ENCODE results near the gene SH3TC1. TPM values are rescaled to one million over a fixed set of nuclear protein-coding genes. Genes with fewer than 3 reads are reported as not detected.

SH3TC1 gene
- total RNA-seq, 1 donor from 2014 or later: 23.2 TPM

DNA sequence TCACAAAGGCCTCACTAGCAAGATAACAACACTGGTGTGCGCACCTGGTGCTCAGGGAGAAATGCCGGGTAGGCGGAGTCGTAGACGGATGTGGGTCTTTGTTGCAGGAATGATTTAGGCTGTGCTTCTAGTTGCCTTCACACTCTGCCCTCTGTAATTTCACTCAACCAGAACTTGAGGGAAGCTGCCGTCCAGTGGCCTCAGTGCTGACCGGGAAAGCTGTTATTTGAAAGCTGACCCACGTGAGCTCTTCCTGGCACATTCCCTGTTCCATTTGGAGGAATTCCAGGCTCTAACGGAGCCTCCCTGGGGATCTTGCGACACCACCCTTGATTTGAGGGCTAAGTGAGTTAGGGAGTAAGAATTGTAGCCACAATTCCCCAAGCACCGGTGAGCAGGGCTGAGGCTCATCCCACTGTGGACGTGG, 15.9 kb downstream of the SH3TC1 start:
- no peak for TF ChIP-seq CTCF (IDR thresholded peaks at IDR 0.05; ENCODE audit: unreplicated experiment)
- Mint-ChIP-seq H3K36me3 (peaks cover 4% of the 10 kb centered on the region), H3K4me1 (peaks cover 9% of the 10 kb centered on the region), H3K4me3 (no peak overlapping the region), H3K27me3 (ENCODE audit: low read depth) (no peaks in the 10 kb centered on the region), H3K27ac (no peak overlapping the region), H3K9me3 (no peaks in the 10 kb centered on the region)
- DNase-seq (ENCODE audit: low spot score in 2 of 2, unreplicated experiment in 2 of 2): no peak

GRCh38 chr4:8215641-8216442, 16.8 kb downstream of the SH3TC1 start:
- Mint-ChIP-seq H3K36me3 (peaks cover 12% of the 10 kb centered on the region), H3K4me1 (peaks cover 9% of the 10 kb centered on the region), H3K27ac (no peak overlapping the region), H3K9me3 (no peaks in the 10 kb centered on the region), H3K27me3 (ENCODE audit: low read depth) (no peaks in the 10 kb centered on the region), H3K4me3 (no peak overlapping the region)
- TF ChIP-seq CTCF (IDR thresholded peaks at IDR 0.05; ENCODE audit: unreplicated experiment): no peak
- no peak for DNase-seq (ENCODE audit: low spot score in 2 of 2, unreplicated experiment in 2 of 2)

GRCh38 chr4:8216443-8217245, 17.6 kb downstream of the SH3TC1 start:
- no peak for TF ChIP-seq CTCF (IDR thresholded peaks at IDR 0.05; ENCODE audit: unreplicated experiment)
- Mint-ChIP-seq H3K4me1 (peaks cover 10% of the 10 kb centered on the region), H3K27me3 (ENCODE audit: low read depth) (no peaks in the 10 kb centered on the region), H3K4me3 (no peak overlapping the region), H3K27ac (no peak overlapping the region), H3K36me3 (peaks cover 12% of the 10 kb centered on the region), H3K9me3 (no peaks in the 10 kb centered on the region)
- DNase-seq (ENCODE audit: low spot score in 2 of 2, unreplicated experiment in 2 of 2): no peak

DNA sequence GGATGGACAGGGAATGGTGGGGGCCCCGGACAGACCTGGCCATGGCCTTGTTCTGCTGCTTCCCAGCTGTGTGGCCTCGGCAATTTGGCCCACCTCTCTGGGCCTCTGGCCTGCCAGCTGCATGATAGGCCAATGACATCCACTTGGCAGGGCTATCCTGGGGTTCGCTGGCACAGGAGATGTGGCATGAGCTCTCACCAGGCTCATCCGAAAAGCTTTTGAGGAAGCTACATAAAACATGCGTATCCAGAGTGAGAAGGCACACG, 18.1 kb downstream of the SH3TC1 start:
- Mint-ChIP-seq H3K4me1 (peaks cover 14% of the 10 kb centered on the region), H3K9me3 (no peaks in the 10 kb centered on the region), H3K4me3 (no peak overlapping the region), H3K27me3 (ENCODE audit: low read depth) (no peaks in the 10 kb centered on the region), H3K36me3 (peaks cover 12% of the 10 kb centered on the region), H3K27ac (no peak overlapping the region)
- DNase-seq (ENCODE audit: low spot score in 2 of 2, unreplicated experiment in 2 of 2): no peak
- no peak for TF ChIP-seq CTCF (IDR thresholded peaks at IDR 0.05; ENCODE audit: unreplicated experiment)

- Mint-ChIP-seq H3K4me1 (peaks cover 17% of the 10 kb centered on the region), H3K27me3 (ENCODE audit: low read depth) (no peaks in the 10 kb centered on the region), H3K9me3 (no peaks in the 10 kb centered on the region), H3K27ac (no peak overlapping the region), H3K4me3 (no peak overlapping the region), H3K36me3 (peaks cover 12% of the 10 kb centered on the region)
- no peak for TF ChIP-seq CTCF (IDR thresholded peaks at IDR 0.05; ENCODE audit: unreplicated experiment)
- DNase-seq (ENCODE audit: low spot score in 2 of 2, unreplicated experiment in 2 of 2): no peak
Measured at GRCh38 chr4:8217871-8218270, 18.8 kb downstream of the SH3TC1 start.
